GM19023 (cell line): Measurements from ENCODE around the gene IQCF5.
"Not testable (repeated sequence)": the region's sequence is repeated elsewhere in the genome, so short reads cannot be mapped to it uniquely, and the experiment has no call there.

Experiments used
- ATAC-seq: cut with Tn5 transposase; IDR thresholded peaks from one replicate; pipeline ENCODE4 v1.9.1; 2021; ENCODE audit warnings: mild to moderate bottlenecking, moderate library complexity; ENCODE audit not compliant: unreplicated experiment

Gene IQCF5

GRCh38 chr3:51875501-51875900 is at the start of gene IQCF5:
Gene IQCF5 (minus strand): TSS chr3:51875601. CDS start chr3:51875531, 70 bp downstream.
- no peak for ATAC-seq

GRCh38 chr3:51921081-51921578 is 45.7 kb upstream of the IQCF5 start:
- no peak for ATAC-seq

- no peak for ATAC-seq
Observed at GRCh38 chr3:51916418-51916817, 41.0 kb upstream of the IQCF5 start.

DNA sequence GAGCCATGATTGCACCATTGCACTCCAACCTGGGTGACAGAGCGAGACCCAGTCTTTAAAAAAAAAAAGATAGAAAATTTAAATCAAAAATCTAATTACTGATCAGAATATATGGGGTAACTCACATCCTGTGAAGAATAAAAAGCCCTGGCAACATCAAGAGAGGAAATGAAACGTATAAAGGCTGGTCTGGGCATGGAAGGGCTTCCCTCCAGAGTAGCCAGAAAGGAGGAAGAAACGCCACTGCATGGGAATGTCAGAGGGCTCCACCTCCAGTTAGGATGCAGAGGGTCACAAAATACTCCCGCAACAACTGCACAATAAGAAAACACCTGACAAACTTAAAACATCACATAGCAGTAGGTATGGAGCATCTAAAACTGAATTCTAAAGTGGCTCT is 32.6 kb upstream of the IQCF5 start:
- ATAC-seq: no peak

DNA sequence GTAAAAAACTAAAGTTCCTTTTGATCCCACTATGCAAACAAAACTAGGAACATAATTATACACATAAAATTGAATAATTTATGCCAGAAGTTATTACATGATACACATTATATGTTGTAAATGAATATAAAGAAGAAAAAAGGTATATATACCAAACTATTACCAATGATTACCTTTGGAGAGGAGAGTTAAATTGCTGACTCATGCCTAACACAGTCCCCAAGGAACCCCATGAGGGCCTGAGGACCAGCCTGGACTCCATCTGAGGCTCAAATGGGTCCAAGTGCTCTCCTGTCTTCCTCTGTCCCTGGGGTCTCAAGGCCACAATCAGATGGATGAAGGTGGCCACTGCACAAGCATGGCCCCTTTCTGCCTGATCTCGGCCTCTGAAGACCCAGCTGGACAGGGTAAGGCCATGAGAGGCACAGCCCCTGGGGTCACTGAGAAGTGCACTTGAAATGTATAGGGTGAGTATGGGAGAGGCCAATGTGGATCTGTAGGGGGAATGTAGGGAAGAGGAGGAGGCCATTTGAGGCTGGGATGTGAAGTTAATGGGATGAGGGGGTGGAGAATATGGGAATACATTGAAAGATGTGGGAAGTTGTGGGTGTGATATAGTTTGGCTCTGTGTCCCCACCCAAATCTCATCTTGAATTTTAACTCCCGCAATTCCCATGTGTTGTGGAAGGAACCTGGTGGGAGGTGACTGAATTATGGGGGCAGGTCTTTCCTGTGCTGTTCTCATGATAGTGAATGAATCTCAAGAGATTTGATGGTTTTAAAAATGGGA is 28.8 kb upstream of the IQCF5 start:
- no peak for ATAC-seq

- ATAC-seq: not testable (repeated sequence)
Observed at GRCh38 chr3:51902361-51902760, 27.0 kb upstream of the IQCF5 start.

GRCh38 chr3:51900043-51900442 is 24.6 kb upstream of the IQCF5 start:
- not testable (repeated sequence) for ATAC-seq

GRCh38 chr3:51897391-51897790 is 22.0 kb upstream of the IQCF5 start:
- no peak for ATAC-seq

- ATAC-seq: no peak
Observed at GRCh38 chr3:51896607-51897305, 21.4 kb upstream of the IQCF5 start.

- no peak for ATAC-seq
Observed at GRCh38 chr3:51894939-51895338, 19.5 kb upstream of the IQCF5 start.

DNA sequence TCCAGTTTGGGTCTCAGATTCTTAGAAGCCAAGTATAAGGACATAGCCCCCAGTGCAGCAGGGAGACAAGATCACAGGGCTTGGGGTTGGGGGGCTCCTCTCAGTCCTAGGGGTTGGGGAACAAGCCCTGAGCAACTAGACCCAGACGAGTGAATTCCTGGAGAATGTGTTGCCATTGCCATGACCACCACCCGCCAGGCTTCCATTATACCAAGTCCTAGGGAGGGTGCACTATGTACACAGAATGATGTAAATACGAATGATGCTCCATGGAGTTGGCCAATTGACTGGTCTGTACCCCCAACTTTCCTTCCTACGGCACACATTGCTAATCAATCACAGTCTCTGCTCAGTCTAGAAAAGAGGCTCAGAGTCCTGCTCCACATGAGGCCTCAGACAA is 19.0 kb upstream of the IQCF5 start:
- ATAC-seq: no peak

- ATAC-seq: no peak
Observed at GRCh38 chr3:51891242-51892039, 16.0 kb upstream of the IQCF5 start.

GRCh38 chr3:51888463-51889105 is 13.2 kb upstream of the IQCF5 start:
- ATAC-seq: no peak

DNA sequence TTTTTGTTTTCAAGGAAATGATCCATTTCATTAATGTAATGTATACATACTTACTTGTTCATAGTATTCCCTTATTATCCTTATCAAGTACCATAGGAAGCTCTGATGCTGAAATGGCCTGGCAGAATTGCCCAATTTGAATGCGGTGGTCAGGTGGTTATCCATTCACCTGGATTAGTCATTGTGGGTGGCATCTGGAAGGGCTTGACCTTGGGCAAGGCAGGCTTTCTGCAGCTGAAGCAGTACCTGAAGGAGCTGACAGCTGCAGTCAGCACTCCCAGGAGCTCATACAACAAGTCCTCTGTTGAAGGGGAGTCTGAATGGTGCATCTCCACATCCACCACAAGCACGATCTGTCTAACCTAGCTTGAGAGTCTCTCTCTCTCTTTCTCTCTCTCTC is 12.2 kb upstream of the IQCF5 start:
- no peak for ATAC-seq

DNA sequence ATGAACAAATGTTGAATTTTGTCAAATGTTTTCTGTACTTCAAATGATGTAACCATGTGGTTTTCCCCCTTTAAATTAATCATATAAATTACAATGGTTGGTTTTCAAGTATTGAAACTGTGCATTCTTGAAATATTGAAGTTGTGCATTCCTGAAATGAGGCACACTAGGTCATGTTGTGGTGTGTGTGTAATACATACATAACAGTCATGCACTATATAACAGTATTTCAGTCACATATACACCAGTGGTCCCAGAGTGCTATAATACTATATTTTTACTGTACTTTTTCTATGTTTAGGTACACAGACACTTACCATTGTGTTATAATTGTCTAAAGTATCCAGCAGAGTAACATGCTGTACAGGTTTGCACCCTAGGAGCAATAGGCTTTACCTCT is 11.0 kb upstream of the IQCF5 start:
- ATAC-seq: no peak

DNA sequence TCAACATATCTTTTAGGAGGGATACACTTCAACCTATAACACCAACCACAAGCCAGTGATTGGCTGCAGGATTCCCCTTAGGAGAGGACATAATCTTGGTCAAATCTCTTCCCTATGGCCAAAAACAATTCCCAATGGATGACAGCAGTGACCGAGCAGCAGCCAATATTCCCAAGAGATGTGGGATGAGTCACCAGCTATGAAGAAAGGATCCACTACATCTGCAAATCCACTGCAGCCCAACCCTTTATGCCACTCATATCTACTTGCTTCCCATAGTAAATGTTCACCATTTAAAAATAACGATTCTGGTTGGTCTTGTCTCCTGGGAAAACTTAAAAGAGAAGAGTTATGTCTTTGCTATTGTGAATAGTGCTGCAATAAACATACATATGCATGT is 4.5 kb upstream of the IQCF5 start:
- no peak for ATAC-seq

GRCh38 chr3:51876186-51876585 is 785 bp upstream of the IQCF5 start:
- no peak for ATAC-seq

GRCh38 chr3:51874889-51875288 is 512 bp downstream of the IQCF5 start:
- no peak for ATAC-seq

- ATAC-seq: no peak
Observed at GRCh38 chr3:51874411-51874810, 990 bp downstream of the IQCF5 start.

DNA sequence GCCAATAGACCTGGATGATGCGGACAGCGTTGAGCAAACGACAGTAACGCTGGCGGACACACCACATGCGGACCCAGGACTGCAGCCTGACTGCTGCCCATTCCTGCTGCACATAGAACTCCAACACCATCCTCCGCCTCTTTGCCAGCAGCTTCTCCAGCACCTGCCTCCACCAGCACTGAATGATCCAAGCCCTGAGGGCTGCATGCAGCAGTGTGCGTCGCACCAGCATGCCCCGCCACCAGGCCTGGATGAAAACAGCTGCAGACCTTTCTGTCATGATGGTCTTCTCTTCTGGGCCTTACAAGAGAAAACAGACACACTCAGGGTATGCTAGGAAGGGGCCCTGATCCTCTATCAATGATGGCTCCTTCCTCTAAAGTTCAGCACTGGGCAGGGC is 1.5 kb downstream of the IQCF5 start:
- ATAC-seq: no peak

- no peak for ATAC-seq
Observed at GRCh38 chr3:51873253-51873766, 2.1 kb downstream of the IQCF5 start.
